HG03025 (cell line): ENCODE data around the gene ARHGAP8.

Experiments used
- ATAC-seq: cut with Tn5 transposase; IDR thresholded peaks from one replicate; pipeline ENCODE4 v1.9.1; 2021; ENCODE audit warnings: mild to moderate bottlenecking, moderate library complexity; ENCODE audit not compliant: unreplicated experiment, low FRiP score

ARHGAP8 gene

GRCh38 chr22:44880610-44881290 is 128.4 kb downstream of the ARHGAP8 start:
- no peak for ATAC-seq

GRCh38 chr22:44881624-44882023 is 129.2 kb downstream of the ARHGAP8 start:
- ATAC-seq = no peak

GRCh38 chr22:44882226-44882905 is 130.0 kb downstream of the ARHGAP8 start:
- ATAC-seq = no peak

- no peak for ATAC-seq
Observed at GRCh38 chr22:44883011-44883421, 130.6 kb downstream of the ARHGAP8 start.

GRCh38 chr22:44884562-44884961 is 132.2 kb downstream of the ARHGAP8 start:
- ATAC-seq = no peak

- ATAC-seq = no peak
Observed at GRCh38 chr22:44884968-44885805, 132.8 kb downstream of the ARHGAP8 start.

- ATAC-seq = no peak
Observed at GRCh38 chr22:44885806-44886360, 133.5 kb downstream of the ARHGAP8 start.

- no peak for ATAC-seq
Observed at GRCh38 chr22:44887941-44888366, 135.6 kb downstream of the ARHGAP8 start.

- ATAC-seq = no peak
Observed at GRCh38 chr22:44888491-44889254, 136.3 kb downstream of the ARHGAP8 start.

GRCh38 chr22:44889255-44889878 is 137.0 kb downstream of the ARHGAP8 start:
- no peak for ATAC-seq

GRCh38 chr22:44890416-44891292 is 138.3 kb downstream of the ARHGAP8 start:
- no peak for ATAC-seq

- no peak for ATAC-seq
Observed at GRCh38 chr22:44891293-44891747, 138.9 kb downstream of the ARHGAP8 start.

GRCh38 chr22:44891791-44892190 is 139.4 kb downstream of the ARHGAP8 start:
- ATAC-seq = no peak

- no peak for ATAC-seq
Observed at GRCh38 chr22:44892243-44892642, 139.9 kb downstream of the ARHGAP8 start.

GRCh38 chr22:44892803-44893730 is 140.7 kb downstream of the ARHGAP8 start:
- ATAC-seq = no peak

GRCh38 chr22:44893731-44894080 is 141.3 kb downstream of the ARHGAP8 start:
- no peak for ATAC-seq

GRCh38 chr22:44894321-44894720 is 141.9 kb downstream of the ARHGAP8 start:
- no peak for ATAC-seq

GRCh38 chr22:44894782-44895181 is 142.4 kb downstream of the ARHGAP8 start:
- no peak for ATAC-seq
